Stimulated activated naive CD4-positive, alpha-beta T cell (primary cell): Measurements from ENCODE around the gene AMN1.

Source experiments
- DNase-seq, 6 experiments: peaks; one replicate each; lab custom pipeline; 2025; lab: John Stamatoyannopoulos, UW

The AMN1 gene

DNA sequence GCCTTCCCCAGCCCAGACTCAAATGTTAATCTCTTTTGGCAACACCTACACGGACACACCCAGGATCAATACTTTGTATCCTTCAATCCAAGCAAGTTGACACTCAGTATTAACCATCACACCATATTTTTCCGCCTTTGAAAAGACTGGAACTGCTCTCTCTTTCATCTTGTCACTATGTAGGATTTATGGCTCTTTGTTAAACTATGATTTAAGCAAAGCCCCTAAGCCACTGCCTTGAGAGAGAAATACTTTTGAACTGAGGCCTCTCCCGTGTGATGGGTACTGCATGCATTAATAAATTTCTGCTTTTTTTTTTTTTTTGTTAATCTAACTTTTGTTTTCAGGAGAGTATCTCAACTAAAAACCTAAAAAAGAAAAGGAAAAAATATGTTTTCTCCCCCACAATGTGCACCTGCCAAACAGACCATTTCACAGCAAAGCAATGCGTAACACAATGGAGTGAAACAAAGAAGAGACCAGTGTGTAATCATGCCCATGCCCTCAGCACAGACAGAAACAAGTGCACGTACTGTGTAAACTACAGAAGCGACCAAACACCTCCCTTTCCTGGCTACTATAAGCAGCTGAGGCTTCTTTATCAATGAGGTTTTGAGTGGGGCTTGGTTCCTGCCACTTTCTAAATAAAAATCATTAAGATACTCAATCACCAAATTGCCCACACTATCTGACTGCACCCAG, 97.6 kb downstream of the AMN1 start:
- DNase-seq = no peak

DNA sequence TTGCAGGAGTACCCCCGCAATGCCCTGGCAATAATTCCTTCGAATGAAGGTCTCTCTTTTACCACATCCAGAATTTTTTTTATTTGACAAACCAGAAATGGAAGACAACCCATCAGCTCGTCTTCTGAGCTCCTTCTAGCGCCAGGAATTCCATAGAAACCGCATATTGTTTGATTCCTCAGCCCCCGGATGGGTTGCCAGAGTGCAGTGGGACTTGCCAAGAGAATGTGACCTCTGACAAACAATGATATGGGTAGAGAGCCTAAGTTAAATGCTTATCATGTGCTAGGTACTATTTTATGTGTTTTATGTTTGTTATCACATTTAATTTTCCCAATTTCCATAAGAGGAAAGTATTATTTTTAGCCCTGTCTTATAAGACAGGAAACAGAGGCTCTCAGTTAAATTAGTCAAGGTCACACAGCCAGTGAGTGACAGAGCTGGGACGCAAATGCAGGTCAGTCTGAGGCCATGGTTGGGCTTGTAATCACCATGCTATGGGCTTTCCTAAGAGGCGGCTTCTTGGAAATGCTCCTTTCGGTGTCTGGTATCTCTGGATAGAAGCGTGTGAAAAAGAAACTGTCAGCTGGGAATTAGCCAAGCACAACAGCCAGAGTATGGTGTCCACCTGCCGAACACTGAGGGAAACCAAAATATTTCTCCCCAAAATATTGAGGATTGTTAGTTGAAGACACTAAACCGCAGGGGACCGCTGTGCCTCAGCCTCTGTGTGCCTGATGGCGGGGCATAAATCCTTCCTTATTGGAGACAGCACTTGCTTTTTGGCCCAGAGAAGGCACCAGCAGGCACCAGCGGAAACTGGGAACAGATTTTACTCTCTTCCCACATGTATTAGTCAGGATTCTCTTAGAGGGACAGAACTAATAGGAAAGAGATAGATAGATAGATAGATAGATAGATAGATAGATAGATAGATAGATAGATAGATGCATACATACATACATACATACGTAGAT, 98.8 kb downstream of the AMN1 start:
- no peak for DNase-seq

DNA sequence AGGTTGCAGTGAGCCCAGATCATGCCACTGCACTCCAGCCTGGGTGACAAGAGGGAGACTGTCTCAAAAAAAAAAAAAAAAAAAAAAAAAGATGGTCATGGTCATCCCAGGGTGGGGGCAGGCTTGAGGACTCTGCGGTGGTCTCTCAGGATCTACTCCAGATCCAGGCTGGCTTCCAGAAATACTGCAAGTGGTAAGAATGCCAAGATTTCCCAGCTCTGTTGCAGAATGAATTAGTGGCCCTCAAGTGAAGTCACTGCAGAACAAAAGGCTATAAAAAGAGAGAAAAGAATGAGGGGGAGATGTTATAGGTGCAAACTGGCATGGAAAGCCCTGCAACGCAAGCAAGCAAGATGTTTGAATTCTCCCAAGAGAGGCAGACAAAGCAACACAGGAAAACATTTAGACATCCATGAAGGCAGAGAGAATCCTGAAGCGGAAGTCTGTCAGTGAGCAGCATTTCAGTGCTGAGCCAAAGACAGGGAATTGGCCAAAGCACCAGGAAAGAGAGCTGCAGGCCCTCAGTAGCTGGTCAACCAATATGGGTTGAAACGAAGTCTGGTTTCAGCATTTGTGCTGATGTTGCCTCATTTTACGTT, 101.3 kb downstream of the AMN1 start:
- no peak for DNase-seq

DNA sequence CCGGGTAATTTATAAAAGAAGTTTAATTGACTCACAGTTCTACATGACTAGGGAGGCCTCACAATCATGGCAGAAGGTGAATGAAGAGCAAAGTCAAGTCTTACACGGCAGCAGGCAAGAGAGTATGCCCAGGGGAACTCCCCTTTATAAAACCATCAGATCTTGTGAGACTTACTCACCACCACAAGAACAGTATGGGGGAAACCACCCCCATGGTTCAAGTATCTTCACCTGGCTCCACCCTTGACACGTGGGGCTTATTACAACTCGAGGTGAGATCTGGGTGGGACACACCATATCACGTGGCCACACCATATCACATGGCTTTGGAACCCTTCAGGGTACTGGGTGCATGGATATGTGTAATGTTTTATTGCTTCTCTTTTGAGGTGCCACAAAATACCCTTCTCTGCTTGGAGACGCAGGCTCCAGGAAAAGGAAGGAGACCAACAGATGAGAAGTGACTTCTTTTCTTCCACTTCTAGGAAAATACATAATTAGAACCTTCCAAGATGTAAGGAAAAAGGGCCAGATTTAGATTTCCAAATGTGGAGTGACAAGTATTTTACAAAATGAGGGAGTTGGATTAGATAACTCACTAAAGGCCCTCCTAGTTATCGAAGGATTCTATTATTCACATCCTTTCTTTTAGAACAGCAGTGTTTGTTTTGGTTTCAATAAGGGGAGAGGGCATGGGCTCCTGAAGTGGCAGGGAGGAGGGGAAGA, 102.4 kb downstream of the AMN1 start:
- DNase-seq = no peak

DNA sequence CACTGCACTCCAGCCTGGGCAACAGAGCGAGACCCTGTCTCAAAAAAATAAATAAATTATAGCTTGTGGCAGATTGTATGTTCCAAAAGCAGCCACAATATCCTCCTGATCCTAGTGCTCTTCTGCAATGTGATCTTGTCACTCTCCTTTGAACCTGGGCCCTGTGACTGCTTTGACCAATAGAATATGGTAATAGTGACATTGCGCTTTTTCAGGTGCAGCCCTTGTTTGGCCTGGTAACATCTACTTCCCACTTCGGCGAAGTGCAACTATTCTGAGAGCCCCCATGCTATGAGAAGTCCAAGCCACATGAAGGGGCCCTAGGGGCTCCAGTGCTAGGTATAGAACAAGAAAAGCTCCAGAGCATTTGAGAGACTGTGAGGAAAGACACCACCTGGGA, 106.8 kb downstream of the AMN1 start:
- DNase-seq = no peak
